SK-N-MC (cell line): ENCODE results near the gene SMAD7.

Experiments used
- EZH2 ChIP-seq: fragments of 200-600 bp; sonication (generic); IDR thresholded peaks from one replicate; pipeline ENCODE4 v1.6.1; 2017; ENCODE audit warnings: antibody characterized with exemption
- POLR2AphosphoS5 ChIP-seq: IDR thresholded peaks from 2 replicates; pipeline ENCODE4 v1.6.1; 2012; ENCODE audit warnings: mild to moderate bottlenecking, low read depth, low read length, borderline replicate concordance

- TF ChIP-seq EZH2 (no peak), POLR2AphosphoS5 (no peak)
Measured at GRCh38 chr18:48885266-48885923, 65.4 kb downstream of the SMAD7 start.
